ENCODE results near the gene GDF11.
"Not testable (repeated sequence)": the region's sequence is repeated elsewhere in the genome, so short reads cannot be mapped to it uniquely, and the experiment has no call there.

GDF11 gene

DNA sequence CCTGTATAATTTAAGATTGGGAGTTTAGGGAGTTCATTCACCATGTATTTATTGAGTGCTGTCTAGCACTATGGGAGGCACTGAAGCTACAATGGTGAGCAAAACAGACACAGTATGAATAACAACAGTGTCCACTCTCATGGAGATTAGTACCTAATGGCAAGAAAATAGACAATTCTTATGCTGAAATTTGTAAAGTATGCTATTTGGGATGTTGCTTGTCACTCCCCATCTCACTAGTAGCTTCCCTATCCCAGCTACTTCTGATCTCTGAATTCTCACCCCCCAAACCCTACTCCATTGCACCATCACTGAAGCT is 4.0 kb downstream of the GDF11 start:
- Histone ChIP-seq H3K4me1 (ENCODE audit: insufficient read depth, low read length) (peaks cover 26% of the 10 kb centered on the region), H3K27ac (ENCODE audit: low read depth, low read length) (no peak overlapping the region), H3K4me3 (ENCODE audit: low read depth in 1 of 2, low read length in 2 of 2) (no peak overlapping the region)

DNA sequence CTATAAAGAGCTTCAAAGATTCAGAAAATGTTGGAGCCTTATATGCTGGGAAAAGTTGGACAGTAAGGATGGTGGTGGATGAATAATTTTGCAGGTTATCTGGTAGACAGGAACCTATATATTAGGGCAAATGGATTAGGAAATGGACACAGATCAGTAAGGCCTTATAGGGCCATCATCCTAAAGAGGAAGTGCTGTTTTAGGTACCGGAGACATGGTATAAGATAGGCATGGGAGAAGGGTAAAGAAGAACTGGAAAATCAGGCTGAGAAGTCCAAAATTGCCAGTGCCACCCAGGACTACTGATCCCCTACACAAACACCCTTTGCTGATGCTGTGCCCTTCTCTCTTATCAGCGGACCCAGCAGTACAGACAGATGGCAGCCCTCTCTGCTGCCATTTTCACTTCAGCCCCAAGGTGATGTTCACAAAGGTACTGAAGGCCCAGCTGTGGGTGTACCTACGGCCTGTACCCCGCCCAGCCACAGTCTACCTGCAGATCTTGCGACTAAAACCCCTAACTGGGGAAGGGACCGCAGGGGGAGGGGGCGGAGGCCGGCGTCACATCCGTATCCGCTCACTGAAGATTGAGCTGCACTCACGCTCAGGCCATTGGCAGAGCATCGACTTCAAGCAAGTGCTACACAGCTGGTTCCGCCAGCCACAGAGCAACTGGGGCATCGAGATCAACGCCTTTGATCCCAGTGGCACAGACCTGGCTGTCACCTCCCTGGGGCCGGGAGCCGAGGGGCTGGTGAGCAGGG is 5.5 kb downstream of the GDF11 start:
- no peak overlapping the region for H3K9ac ChIP-seq (ENCODE audit: low read length)
- H3K27me3 ChIP-seq (ENCODE audit: control insufficient read depth in 1 of 2, insufficient read depth in 2 of 2, low read length in 2 of 2): no peaks in the 10 kb centered on the region
- H3K9me3 ChIP-seq (ENCODE audit: low read length): no peaks in the 10 kb centered on the region
- peaks cover 26% of the 10 kb centered on the region for H3K4me1 ChIP-seq (ENCODE audit: insufficient read depth, low read length)
- no peak overlapping the region for H3K27ac ChIP-seq (ENCODE audit: low read depth, low read length)
- peaks cover 23% of the 10 kb centered on the region for H3K36me3 ChIP-seq (ENCODE audit: insufficient read depth, low read length)
- no peak overlapping the region for H3K4me3 ChIP-seq (ENCODE audit: low read depth in 1 of 2, low read length in 2 of 2)

More for the DNA sequence above, 4.0 kb downstream of the GDF11 start:
- Histone ChIP-seq H3K9me3 (ENCODE audit: low read length) (no peaks in the 10 kb centered on the region), H3K36me3 (ENCODE audit: insufficient read depth, low read length) (peaks cover 9% of the 10 kb centered on the region), H3K27me3 (ENCODE audit: control insufficient read depth in 1 of 2, insufficient read depth in 2 of 2, low read length in 2 of 2) (no peaks in the 10 kb centered on the region), H3K9ac (ENCODE audit: low read length) (no peak overlapping the region)

DNA sequence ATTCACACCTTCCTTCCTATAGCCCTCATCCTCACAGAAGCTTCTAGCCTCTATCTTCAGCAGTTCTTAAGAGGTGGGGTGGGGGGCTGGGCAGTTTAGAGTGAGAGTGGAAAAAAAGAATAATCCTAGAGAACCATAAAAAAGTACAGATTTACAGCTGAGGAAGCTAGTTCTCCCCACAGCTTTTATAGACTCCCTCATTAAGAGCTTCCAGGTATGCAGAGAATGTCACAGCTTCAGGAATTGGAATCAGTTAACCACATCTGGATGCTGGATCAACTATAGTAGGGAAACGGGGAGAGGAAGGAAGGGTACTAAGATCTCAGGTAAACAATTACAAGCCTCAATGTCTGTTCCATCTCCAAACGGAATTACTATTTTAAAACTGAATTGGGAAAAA is 12.3 kb downstream of the GDF11 start:
- H3K36me3 ChIP-seq (ENCODE audit: insufficient read depth, low read length): peaks cover 83% of the 10 kb centered on the region
- peaks cover 5% of the 10 kb centered on the region for H3K4me1 ChIP-seq (ENCODE audit: insufficient read depth, low read length)
- no peak overlapping the region for H3K4me3 ChIP-seq (ENCODE audit: low read depth in 1 of 2, low read length in 2 of 2)
- H3K9me3 ChIP-seq (ENCODE audit: low read length): no peaks in the 10 kb centered on the region
- no peak overlapping the region for H3K9ac ChIP-seq (ENCODE audit: low read length)
- no peaks in the 10 kb centered on the region for H3K27me3 ChIP-seq (ENCODE audit: control insufficient read depth in 1 of 2, insufficient read depth in 2 of 2, low read length in 2 of 2)
- H3K27ac ChIP-seq (ENCODE audit: low read depth, low read length): no peak overlapping the region

DNA sequence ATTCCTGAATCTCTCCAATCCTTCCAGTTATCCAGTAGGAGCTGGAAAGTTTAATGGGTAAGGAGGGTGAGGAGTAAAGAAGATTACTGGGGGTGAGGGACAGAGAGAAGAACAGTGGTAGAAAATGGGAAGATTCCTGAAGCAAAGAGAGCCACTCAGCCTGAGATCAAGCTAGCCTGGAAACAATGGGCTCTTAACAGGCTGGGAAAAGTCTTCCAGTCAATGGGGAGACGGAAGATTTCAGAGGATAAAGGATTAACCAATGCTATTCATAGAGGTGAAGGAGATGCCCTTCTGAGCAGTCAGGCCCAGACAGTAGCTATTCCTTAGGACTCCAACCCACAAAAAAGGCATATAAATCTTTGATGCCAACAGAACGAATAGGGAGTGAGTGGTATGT is 14.8 kb downstream of the GDF11 start:
- H3K27ac ChIP-seq (ENCODE audit: low read depth, low read length): no peak overlapping the region
- H3K4me3 ChIP-seq (ENCODE audit: low read depth in 1 of 2, low read length in 2 of 2): no peak overlapping the region
- peaks cover 5% of the 10 kb centered on the region for H3K4me1 ChIP-seq (ENCODE audit: insufficient read depth, low read length)
- peaks cover 70% of the 10 kb centered on the region for H3K36me3 ChIP-seq (ENCODE audit: insufficient read depth, low read length)
- H3K9ac ChIP-seq (ENCODE audit: low read length): no peak overlapping the region
- no peaks in the 10 kb centered on the region for H3K27me3 ChIP-seq (ENCODE audit: control insufficient read depth in 1 of 2, insufficient read depth in 2 of 2, low read length in 2 of 2)
- H3K9me3 ChIP-seq (ENCODE audit: low read length): no peaks in the 10 kb centered on the region

DNA sequence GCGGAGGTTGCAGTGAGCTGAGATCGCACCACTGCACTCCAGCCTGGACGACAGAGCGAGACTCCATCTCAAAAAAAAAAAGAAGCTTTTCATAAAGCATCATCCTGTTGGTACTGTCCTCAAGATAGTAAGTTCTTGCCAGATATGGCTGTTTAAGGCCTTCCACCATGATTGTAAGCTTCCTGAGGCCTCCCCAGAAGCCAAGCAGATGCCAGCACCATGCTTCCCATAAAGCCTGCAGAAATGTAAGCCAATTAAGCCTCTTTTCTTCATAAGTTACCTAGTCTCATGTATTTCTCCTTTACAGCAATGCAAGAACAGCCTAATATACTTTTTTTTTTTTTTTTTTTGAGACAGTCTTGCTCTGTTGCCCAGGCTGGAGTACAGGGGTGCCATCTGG is 15.7 kb downstream of the GDF11 start:
- H3K4me1 ChIP-seq (ENCODE audit: insufficient read depth, low read length); H3K9me3 ChIP-seq (ENCODE audit: low read length); H3K27ac ChIP-seq (ENCODE audit: low read depth, low read length); H3K27me3 ChIP-seq (ENCODE audit: control insufficient read depth in 1 of 2, insufficient read depth in 2 of 2, low read length in 2 of 2); H3K4me3 ChIP-seq (ENCODE audit: low read depth in 1 of 2, low read length in 2 of 2); H3K9ac ChIP-seq (ENCODE audit: low read length): not testable (repeated sequence)
- peaks cover 64% of the 10 kb centered on the region for H3K36me3 ChIP-seq (ENCODE audit: insufficient read depth, low read length)

DNA sequence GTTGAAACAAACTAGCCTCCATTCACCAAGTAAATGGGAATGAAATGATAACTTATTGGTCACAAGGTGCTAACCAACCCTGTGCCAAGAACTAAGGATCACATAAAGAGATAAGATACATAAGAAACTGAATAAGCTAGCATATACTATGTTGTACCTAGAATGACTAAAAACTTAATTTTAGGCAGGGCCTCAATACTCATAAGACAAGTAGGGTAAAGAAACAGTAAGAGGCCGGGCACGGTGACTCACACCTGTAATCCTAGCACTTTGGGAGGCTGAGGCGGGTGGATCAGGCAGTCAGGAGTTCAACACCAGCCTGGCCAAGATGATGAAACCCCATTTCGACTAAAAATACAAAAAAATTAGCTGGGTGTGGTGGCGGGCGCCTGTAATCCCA is 17.7 kb downstream of the GDF11 start:
- no peaks in the 10 kb centered on the region for H3K27me3 ChIP-seq (ENCODE audit: control insufficient read depth in 1 of 2, insufficient read depth in 2 of 2, low read length in 2 of 2)
- no peaks in the 10 kb centered on the region for H3K9me3 ChIP-seq (ENCODE audit: low read length)
- H3K4me1 ChIP-seq (ENCODE audit: insufficient read depth, low read length): peaks cover under 1% of the 10 kb centered on the region
- H3K36me3 ChIP-seq (ENCODE audit: insufficient read depth, low read length): peaks cover 46% of the 10 kb centered on the region
- no peak overlapping the region for H3K27ac ChIP-seq (ENCODE audit: low read depth, low read length)
- H3K9ac ChIP-seq (ENCODE audit: low read length): no peak overlapping the region
- no peak overlapping the region for H3K4me3 ChIP-seq (ENCODE audit: low read depth in 1 of 2, low read length in 2 of 2)

DNA sequence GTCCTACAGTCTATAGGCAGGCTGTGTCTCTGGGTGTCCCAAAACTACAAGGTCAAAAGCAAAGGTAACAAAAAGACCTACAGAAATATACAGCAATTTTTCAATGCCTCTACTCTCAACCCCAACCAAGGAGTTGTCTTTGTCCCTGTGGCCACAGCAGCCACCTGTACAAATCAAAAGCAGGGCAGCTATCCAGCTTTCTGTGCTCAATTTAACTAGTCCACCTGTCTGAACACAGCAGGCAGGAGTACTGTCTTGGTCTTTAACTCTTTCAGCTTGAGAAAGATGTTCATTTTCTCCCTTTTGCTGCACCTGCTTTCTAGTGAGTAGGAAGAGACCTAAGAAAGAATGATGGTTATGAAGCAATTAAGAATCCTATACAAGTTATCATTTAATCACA is 19.7 kb downstream of the GDF11 start:
- H3K4me1 ChIP-seq (ENCODE audit: insufficient read depth, low read length): no peaks in the 10 kb centered on the region
- no peak overlapping the region for H3K4me3 ChIP-seq (ENCODE audit: low read depth in 1 of 2, low read length in 2 of 2)
- H3K36me3 ChIP-seq (ENCODE audit: insufficient read depth, low read length): peaks cover 26% of the 10 kb centered on the region

DNA sequence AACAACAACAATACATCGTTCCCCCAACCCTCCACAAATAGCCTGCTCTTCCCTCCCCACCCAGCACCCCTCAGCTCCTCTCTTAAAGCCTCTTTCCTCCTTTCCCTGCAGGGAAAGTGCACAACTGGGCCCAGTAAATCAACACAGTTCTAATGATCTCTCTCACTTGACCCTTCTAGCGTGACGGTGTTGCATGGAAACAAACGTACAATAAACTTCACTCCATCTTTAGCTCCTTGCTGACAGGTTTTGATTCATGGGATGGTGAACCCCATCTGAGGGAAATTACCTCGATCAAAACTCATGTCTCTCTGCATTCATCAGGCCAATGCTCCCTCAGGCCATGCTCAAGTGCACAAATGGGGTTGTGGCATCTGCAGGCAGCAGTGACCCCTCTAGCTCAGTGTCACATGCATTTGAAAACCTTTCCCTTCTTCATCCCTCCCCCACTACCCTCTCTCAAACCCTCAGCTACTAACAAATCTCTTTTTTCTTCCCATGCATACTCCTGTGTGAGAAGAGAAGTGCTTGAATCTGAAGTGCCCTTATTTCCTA is 22.9 kb downstream of the GDF11 start:
- Histone ChIP-seq H3K4me3 (ENCODE audit: low read depth in 1 of 2, low read length in 2 of 2) (no peak overlapping the region), H3K9me3 (ENCODE audit: low read length) (no peaks in the 10 kb centered on the region), H3K4me1 (ENCODE audit: insufficient read depth, low read length) (no peaks in the 10 kb centered on the region), H3K9ac (ENCODE audit: low read length) (no peak overlapping the region), H3K27me3 (ENCODE audit: control insufficient read depth in 1 of 2, insufficient read depth in 2 of 2, low read length in 2 of 2) (no peaks in the 10 kb centered on the region), H3K36me3 (ENCODE audit: insufficient read depth, low read length) (peaks cover 6% of the 10 kb centered on the region), H3K27ac (ENCODE audit: low read depth, low read length) (no peak overlapping the region)

More for the DNA sequence above, 19.7 kb downstream of the GDF11 start:
- no peaks in the 10 kb centered on the region for H3K27me3 ChIP-seq (ENCODE audit: control insufficient read depth in 1 of 2, insufficient read depth in 2 of 2, low read length in 2 of 2)
- H3K27ac ChIP-seq (ENCODE audit: low read depth, low read length): no peak overlapping the region
- no peak overlapping the region for H3K9ac ChIP-seq (ENCODE audit: low read length)
- no peaks in the 10 kb centered on the region for H3K9me3 ChIP-seq (ENCODE audit: low read length)

DNA sequence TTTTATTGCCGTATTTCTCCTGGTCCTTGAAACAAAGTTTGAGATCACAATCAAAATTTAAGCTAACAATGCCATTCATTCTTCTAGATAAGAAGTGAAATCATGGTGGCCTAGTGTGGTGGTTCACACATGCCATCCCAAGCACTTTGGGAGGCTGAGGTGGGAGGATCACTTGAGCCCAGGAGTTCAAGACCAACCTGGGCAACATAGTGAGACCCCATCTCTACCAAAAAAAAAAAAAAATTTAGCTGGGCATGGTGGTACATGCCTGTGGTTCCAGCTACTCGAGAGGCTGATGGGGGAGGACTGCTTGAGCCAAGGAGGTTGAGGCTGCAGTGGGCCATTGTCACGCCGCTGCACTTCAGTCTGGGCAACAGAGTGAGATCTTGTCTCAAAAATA is 24.2 kb downstream of the GDF11 start:
- Histone ChIP-seq H3K9me3 (ENCODE audit: low read length) (no peaks in the 10 kb centered on the region), H3K36me3 (ENCODE audit: insufficient read depth, low read length) (peaks cover 9% of the 10 kb centered on the region), H3K27me3 (ENCODE audit: control insufficient read depth in 1 of 2, insufficient read depth in 2 of 2, low read length in 2 of 2) (no peaks in the 10 kb centered on the region), H3K27ac (ENCODE audit: low read depth, low read length) (no peak overlapping the region), H3K4me1 (ENCODE audit: insufficient read depth, low read length) (no peaks in the 10 kb centered on the region), H3K4me3 (ENCODE audit: low read depth in 1 of 2, low read length in 2 of 2) (no peak overlapping the region), H3K9ac (ENCODE audit: low read length) (no peak overlapping the region)

DNA sequence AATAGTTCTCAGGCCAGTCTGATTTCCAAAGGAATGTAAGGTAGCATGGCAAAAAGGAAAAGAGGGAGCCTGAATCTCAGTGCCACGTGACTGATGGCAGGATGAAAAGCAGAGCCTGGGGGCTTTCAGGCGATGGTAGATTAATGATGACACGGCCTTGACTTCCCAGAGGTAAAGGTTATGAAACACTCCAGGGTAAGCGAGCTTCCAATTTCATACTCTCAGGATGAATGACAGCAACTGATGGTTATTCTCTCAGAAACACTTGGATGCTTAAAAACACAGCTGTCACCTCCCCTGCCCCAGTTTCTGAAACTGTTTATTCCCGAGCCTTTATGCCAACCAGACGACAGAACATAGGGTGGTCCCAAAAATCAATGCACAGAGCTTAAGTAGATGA is 28.8 kb downstream of the GDF11 start:
- H3K4me3 ChIP-seq (ENCODE audit: low read depth in 1 of 2, low read length in 2 of 2): no peak overlapping the region
- no peak overlapping the region for H3K27ac ChIP-seq (ENCODE audit: low read depth, low read length)
- no peaks in the 10 kb centered on the region for H3K9me3 ChIP-seq (ENCODE audit: low read length)
- H3K36me3 ChIP-seq (ENCODE audit: insufficient read depth, low read length): peaks cover 17% of the 10 kb centered on the region
- H3K4me1 ChIP-seq (ENCODE audit: insufficient read depth, low read length): no peaks in the 10 kb centered on the region
- H3K9ac ChIP-seq (ENCODE audit: low read length): no peak overlapping the region
- H3K27me3 ChIP-seq (ENCODE audit: control insufficient read depth in 1 of 2, insufficient read depth in 2 of 2, low read length in 2 of 2): no peaks in the 10 kb centered on the region

DNA sequence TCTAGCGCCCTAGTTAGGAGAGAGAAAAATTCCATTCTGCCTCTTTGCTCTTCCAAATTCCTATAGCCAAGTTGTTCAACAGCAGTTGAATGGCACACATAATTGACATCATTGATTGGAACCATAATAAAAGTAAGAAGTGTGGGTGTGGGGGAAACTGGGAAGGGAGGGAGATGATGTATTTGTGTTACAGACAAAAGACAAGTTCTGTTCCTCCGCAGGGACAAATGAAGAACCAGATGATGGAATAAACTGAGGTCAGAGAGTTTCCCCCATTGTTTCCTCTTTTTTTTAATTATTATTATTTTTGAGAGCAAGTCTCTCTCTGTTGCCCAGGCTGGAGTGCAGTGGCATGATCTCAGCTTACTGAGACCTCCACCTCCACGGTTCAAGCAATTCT is 34.9 kb downstream of the GDF11 start:
- Histone ChIP-seq H3K9me3 (ENCODE audit: low read length) (no peaks in the 10 kb centered on the region), H3K36me3 (ENCODE audit: insufficient read depth, low read length) (peaks cover 27% of the 10 kb centered on the region)

DNA sequence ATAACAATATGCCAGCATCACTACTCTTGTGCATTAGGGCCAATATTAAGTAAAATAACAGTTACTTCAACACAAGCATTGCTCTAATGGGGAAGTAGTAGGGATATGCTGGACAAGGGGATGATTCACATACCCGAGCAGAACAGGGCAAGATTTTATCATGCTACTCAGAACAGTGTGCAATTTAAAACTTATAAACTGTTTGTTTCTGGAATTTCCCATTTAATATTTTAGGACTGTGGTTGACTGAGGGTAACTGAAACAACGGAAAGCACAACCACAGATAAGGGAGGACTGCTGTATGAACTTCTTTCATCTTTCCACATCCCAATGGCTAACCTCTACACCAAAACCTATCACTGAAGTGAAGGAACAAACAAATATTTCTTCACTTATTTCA is 37.8 kb downstream of the GDF11 start:
- Histone ChIP-seq H3K4me1 (ENCODE audit: insufficient read depth, low read length) (no peaks in the 10 kb centered on the region), H3K27ac (ENCODE audit: low read depth, low read length) (no peak overlapping the region), H3K4me3 (ENCODE audit: low read depth in 1 of 2, low read length in 2 of 2) (no peak overlapping the region), H3K9ac (ENCODE audit: low read length) (no peak overlapping the region), H3K27me3 (ENCODE audit: control insufficient read depth in 1 of 2, insufficient read depth in 2 of 2, low read length in 2 of 2) (no peaks in the 10 kb centered on the region), H3K36me3 (ENCODE audit: insufficient read depth, low read length) (peaks cover 47% of the 10 kb centered on the region), H3K9me3 (ENCODE audit: low read length) (no peaks in the 10 kb centered on the region)

More for the DNA sequence above, 34.9 kb downstream of the GDF11 start:
- Histone ChIP-seq H3K4me3 (ENCODE audit: low read depth in 1 of 2, low read length in 2 of 2) (no peak overlapping the region), H3K4me1 (ENCODE audit: insufficient read depth, low read length) (no peaks in the 10 kb centered on the region), H3K27ac (ENCODE audit: low read depth, low read length) (no peak overlapping the region), H3K9ac (ENCODE audit: low read length) (no peak overlapping the region), H3K27me3 (ENCODE audit: control insufficient read depth in 1 of 2, insufficient read depth in 2 of 2, low read length in 2 of 2) (no peaks in the 10 kb centered on the region)
